GM12878 (cell line): ENCODE results near the gene PEX26. TPM values are rescaled to one million over a fixed set of nuclear protein-coding genes. Genes with fewer than 3 reads are reported as not detected.

Experiments used
- ATAC-seq: fragments of 200-7000 bp; cut with Tn5 transposase; 3 replicates; pipeline ENCODE4 v1.9.1; 2020; ENCODE audit warnings: mild to moderate bottlenecking, moderate library complexity
- BruUV-seq: library from RNA; stranded (reverse); fragments of 400-500 nt; replicated peaks from 2 replicates; lab custom pipeline; 2021; lab: Mats Ljungman, UMichigan
- CTCF ChIA-PET: fragments of 300-600 bp; sonication (Branson Sonifier 250); formaldehyde crosslinking; extraction: SDS; loops from one replicate; lab custom pipeline; 2021; ENCODE audit warnings: inconsistent platforms; lab: Yijun Ruan, JAX
- POLR2A ChIA-PET: fragments of 350-600 bp; formaldehyde crosslinking; extraction: SDS; loops from one replicate; lab custom pipeline; 2021; ENCODE audit warnings: inconsistent platforms; lab: Charles Lee
- RAD21 ChIA-PET: fragments of 300-600 bp; sonication (Branson Sonifier 250); formaldehyde crosslinking; loops from one replicate; lab custom pipeline; 2023; ENCODE audit warnings: antibody characterized with exemption; ENCODE audit not compliant: unreplicated experiment; lab: Charles Lee
- SMC1A ChIA-PET: fragments of 300-600 bp; sonication (Branson Sonifier 250); formaldehyde crosslinking; loops from one replicate; lab custom pipeline; 2023; ENCODE audit not compliant: unreplicated experiment, uncharacterized antibody; lab: Charles Lee
- DNase-seq: peaks from one replicate; pipeline ENCODE4 v3.0.0-alpha.2; 2011; ENCODE audit warnings: low read depth, low spot score
- FAIRE-seq: peaks from 3 replicates; lab custom pipeline; 2011; peaks lifted over from hg19 to GRCh38; lab: Jason Lieb, UNC
- H2AFZ ChIP-seq: 2 replicates; pipeline ENCODE4 v1.6.0; 2011; ENCODE audit warnings: low read depth, low read length, control low read depth; ENCODE audit not compliant: control insufficient read depth
- H3K27ac ChIP-seq: 2 replicates; pipeline ENCODE4 v1.5.1; 2011; ENCODE audit warnings: control low read depth; ENCODE audit not compliant: control insufficient read depth, insufficient read depth
- H3K27me3 ChIP-seq, 2 experiments: replicated peaks in 1 of 2; 2 replicates each; pipeline versions ENCODE4 v1.6.0 to v1.6.1; 2011; ENCODE audit warnings: low read length in 1 of 2; ENCODE audit not compliant: control insufficient read depth in 2 of 2, insufficient read depth in 2 of 2
- H3K36me3 ChIP-seq, 2 experiments: 2 replicates each; pipeline ENCODE4 v1.5.1; 2011; ENCODE audit warnings: low read length in 1 of 2; ENCODE audit not compliant: control insufficient read depth in 2 of 2, insufficient read depth in 2 of 2
- H3K4me1 ChIP-seq: 2 replicates; pipeline ENCODE4 v1.6.1; 2011; ENCODE audit warnings: mild to moderate bottlenecking, low read length, moderate library complexity, mixed read lengths; ENCODE audit not compliant: control insufficient read depth, insufficient read depth
- H3K4me2 ChIP-seq: 2 replicates; pipeline ENCODE4 v1.6.0; 2011; ENCODE audit warnings: control low read depth; ENCODE audit not compliant: control insufficient read depth, insufficient read depth
- H3K4me3 ChIP-seq: fragments of 200-600 bp; sonication (generic); 2 replicates; pipeline ENCODE4 v1.5.1; 2016
- H3K79me2 ChIP-seq: 2 replicates; pipeline ENCODE4 v1.6.0; 2011; ENCODE audit warnings: low read length; ENCODE audit not compliant: control insufficient read depth, insufficient read depth
- H3K9ac ChIP-seq: 2 replicates; pipeline ENCODE4 v1.8.0; 2011; ENCODE audit warnings: low read length, control low read depth, mixed read lengths; ENCODE audit not compliant: control insufficient read depth, insufficient read depth
- H3K9me3 ChIP-seq: replicated peaks from 3 replicates; pipeline ENCODE4 v1.5.1; 2011; ENCODE audit warnings: mild to moderate bottlenecking, low read length; ENCODE audit not compliant: control insufficient read depth, insufficient read depth
- H4K20me1 ChIP-seq: 2 replicates; pipeline ENCODE4 v1.6.0; 2011; ENCODE audit not compliant: control insufficient read depth, insufficient read depth
- BCL3 ChIP-seq: IDR thresholded peaks from 2 replicates; pipeline ENCODE4 v1.6.1; 2011; ENCODE audit warnings: borderline replicate concordance, low read depth, mild to moderate bottlenecking, moderate library complexity, low read length; ENCODE audit not compliant: insufficient read depth, poor library complexity, severe bottlenecking
- BMI1 ChIP-seq: fragments of 450-650 bp; IDR thresholded peaks from 2 replicates; pipeline ENCODE4 v1.6.1; 2016; ENCODE audit warnings: mild to moderate bottlenecking, moderate library complexity, borderline replicate concordance
- CBFB ChIP-seq: IDR thresholded peaks from 2 replicates; pipeline ENCODE4 v1.6.1; 2016; ENCODE audit warnings: antibody characterized with exemption, low read depth
- HDAC6 ChIP-seq: fragments of 200-600 bp; sonication (generic); IDR thresholded peaks from one replicate; pipeline ENCODE4 v1.8.0; 2017; ENCODE audit warnings: antibody characterized with exemption; ENCODE audit not compliant: unreplicated experiment
- IRF3 ChIP-seq: fragments of 450-650 bp; IDR thresholded peaks from 2 replicates; pipeline ENCODE4 v1.6.1; 2014; ENCODE audit warnings: mild to moderate bottlenecking
- IRF5 ChIP-seq: fragments of 450-650 bp; IDR thresholded peaks from 2 replicates; pipeline ENCODE4 v1.6.1; 2017; ENCODE audit warnings: borderline replicate concordance
- LARP7 ChIP-seq: fragments of 450-650 bp; IDR thresholded peaks from 2 replicates; pipeline ENCODE4 v1.6.1; 2017; ENCODE audit warnings: mild to moderate bottlenecking
- NFIC ChIP-seq: IDR thresholded peaks from 2 replicates; pipeline ENCODE4 v1.6.1; 2012; ENCODE audit warnings: low read depth, mild to moderate bottlenecking, inconsistent platforms, low read length, moderate library complexity
- NR2C2 ChIP-seq: IDR thresholded peaks from 2 replicates; pipeline ENCODE4 v1.6.1; 2011; ENCODE audit warnings: borderline replicate concordance, low read depth; ENCODE audit not compliant: control insufficient read depth, insufficient read length
- POLR2A ChIP-seq: IDR thresholded peaks from 2 replicates; pipeline ENCODE4 v1.6.1; 2011; ENCODE audit warnings: low read depth, mild to moderate bottlenecking, low read length
- SKIL ChIP-seq: fragments of 450-650 bp; IDR thresholded peaks from 2 replicates; pipeline ENCODE4 v1.6.1; 2017; ENCODE audit warnings: mild to moderate bottlenecking, low read depth, inconsistent platforms; ENCODE audit not compliant: poor library complexity, severe bottlenecking
- SRF ChIP-seq, 2 experiments: IDR thresholded peaks; 2 replicates each; pipeline ENCODE4 v1.6.1; 2011; ENCODE audit warnings: low read depth in 2 of 2, low read length in 2 of 2, mild to moderate bottlenecking in 1 of 2, moderate library complexity in 1 of 2
- SUPT20H ChIP-seq: IDR thresholded peaks from 2 replicates; pipeline ENCODE4 v1.6.1; 2011; ENCODE audit warnings: low read depth, mild to moderate bottlenecking, low read length, moderate library complexity, borderline replicate concordance; ENCODE audit not compliant: control insufficient read depth
- WGBS: methylation state at CpG from one replicate; pipeline ENCODE4 v1.1.6; 2016; ENCODE audit warnings: low lambda C conversion rate; ENCODE audit not compliant: insufficient replicate concordance, insufficient coverage; ENCODE audit errors: missing lambda C conversion rate; 5-methylcytosine and 5-hydroxymethylcytosine counted together
- in situ Hi-C: fragments of 300-500 bp; cut with MboI; formaldehyde crosslinking; loops from 9 replicates; pipeline ENCODE4 v1.14.3; 2018; ENCODE audit warnings: mixed read lengths
- intact Hi-C: fragments of 100-400 bp; cut with micrococcal nuclease; formaldehyde crosslinking; loops from one replicate; pipeline ENCODE4 v1.14.2; 2022; ENCODE audit not compliant: unreplicated experiment
- polyA plus RNA-seq, 11 experiments: library from polyadenylated mRNA; depleted of rRNA in 4 of 11; unstranded in 6 of 11; stranded (reverse) in 5 of 11; fragments of >200 nt; fragmentation: Nextera tagmentation in 4 of 11; fragmentation: Illumina TruSeq in 1 of 11; extraction: Ambion mirVana in 4 of 11; extraction: Trizol in 1 of 11; gene quantifications; 1 replicate in 1 of 11; 2 replicates in 10 of 11; pipeline versions ENCODE4 v1.2.1 to v1.2.3, GENCODE V29; 2011 to 2016; ENCODE audit warnings: inconsistent platforms in 2 of 11, missing spikeins in 2 of 11, low read depth in 1 of 11
- total RNA-seq, 4 experiments: library from RNA; depleted of rRNA in 3 of 4; stranded (reverse); fragments of >200 nt in 3 of 4; fragmentation: Illumina TruSeq in 1 of 4; extraction: Trizol in 1 of 4; gene quantifications; 2 replicates each; pipeline versions ENCODE4 v1.2.1 to v1.2.3, GENCODE V29; 2013 to 2021

The PEX26 gene
- total and polyA plus RNA-seq, 10 of the 15 experiments (the other 5 are each of a cell fraction or from before 2014, with no cell fraction given), result 0.79 to 50.8 (median 22.4) TPM

GRCh38 chr22:18033204-18033998 is 44.4 kb upstream of the PEX26 start:
- POLR2A ChIA-PET, result no interaction called here

More at GRCh38 chr22:18033204-18033998, 44.4 kb upstream of the PEX26 start:
- FAIRE-seq, result no peak
- TF ChIP-seq POLR2A (no peak), SKIL (no peak), LARP7 (no peak), NFIC (no peak), SRF (IDR thresholded peaks at IDR 0.05; ENCODE audit: low read depth in 2 of 2, low read length in 2 of 2) (no peak), IRF5 (no peak), HDAC6 (no peak), CBFB (no peak), NR2C2 (no peak), BCL3 (no peak), SUPT20H (no peak), BMI1 (no peak), IRF3 (no peak)
- ATAC-seq, result no peak
- ChIA-PET SMC1A (interaction anchor here (0.7 to 1.6 kb wide), 3 partner anchors 8 to 68 kb away, joined by 3 to 4 read pairs (median 4); no protein-coding TSS in a partner anchor), RAD21 (no interaction called here), CTCF (interaction anchor here (1.0 to 1.4 kb wide), 3 partner anchors 10 to 43 kb away, joined by 3 to 4 read pairs (median 4); no protein-coding TSS in a partner anchor)
- Histone ChIP-seq H3K4me1 (peaks cover 5% of the 10 kb centered on the region; the same call in 1 of the 2 replicates), H3K4me2 (no peak overlapping the region), H3K27me3 (no peaks in the 10 kb centered on the region), H3K27ac (no peak overlapping the region), H3K79me2 (no peaks in the 10 kb centered on the region), H3K4me3 (no peak overlapping the region), H3K36me3 (no peaks in the 10 kb centered on the region), H3K9me3 (no peaks in the 10 kb centered on the region), H4K20me1 (no peaks in the 10 kb centered on the region), H2AFZ (no peak overlapping the region), H3K9ac (no peak overlapping the region)
- in situ Hi-C loops, result no loop called here
- 20% methylated on average over 6 of the region's 6 CpGs for WGBS
- no peak for DNase-seq
- intact Hi-C loops, result no loop called here
- BruUV-seq, result no TSS peak
